HepG2 (cell line): ENCODE data around the gene TRAF4. TPM values are rescaled to one million over a fixed set of nuclear protein-coding genes. Genes with fewer than 3 reads are reported as not detected.

ENCODE experiments used
- CBFB ChIP-seq: sonication (generic); formaldehyde crosslinking; IDR thresholded peaks from 2 replicates; pipeline ENCODE4 v1.4.0; 2020; ENCODE audit warnings: missing genetic modification reagents
- CREB3 ChIP-seq: sonication (generic); formaldehyde crosslinking; IDR thresholded peaks from 2 replicates; pipeline ENCODE4 v1.5.0; 2020; ENCODE audit warnings: missing genetic modification reagents
- DNMT1 ChIP-seq: sonication (generic); formaldehyde crosslinking; IDR thresholded peaks from 2 replicates; pipeline ENCODE4 v1.5.1; 2020; ENCODE audit warnings: mild to moderate bottlenecking, missing genetic modification reagents
- JUNB ChIP-seq: sonication (generic); formaldehyde crosslinking; IDR thresholded peaks from 2 replicates; pipeline ENCODE4 v1.8.0; 2022; ENCODE audit warnings: missing genetic modification reagents, mild to moderate bottlenecking, borderline replicate concordance
- KAT2B ChIP-seq: fragments of 150-350 bp; IDR thresholded peaks from 2 replicates; pipeline ENCODE4 v1.6.1; 2014; ENCODE audit warnings: low read depth, low read length, borderline replicate concordance
- KAT7 ChIP-seq: IDR thresholded peaks from 2 replicates; pipeline ENCODE4 v1.6.1; 2018; ENCODE audit warnings: borderline replicate concordance, missing compliant biosample characterization
- PITX1 ChIP-seq: sonication (generic); formaldehyde crosslinking; IDR thresholded peaks from 2 replicates; pipeline ENCODE4 v1.5.1; 2020; ENCODE audit warnings: mild to moderate bottlenecking, missing genetic modification reagents
- RFX5 ChIP-seq: IDR thresholded peaks from 2 replicates; pipeline ENCODE4 v1.6.1; 2011; ENCODE audit warnings: low read depth, low read length, improper control_type of control experiment
- RORA ChIP-seq: sonication (generic); formaldehyde crosslinking; IDR thresholded peaks from 2 replicates; pipeline ENCODE4 v1.5.0; 2020; ENCODE audit warnings: mild to moderate bottlenecking, missing genetic modification reagents, moderate library complexity
- SIN3B ChIP-seq: fragments of 150-350 bp; IDR thresholded peaks from 2 replicates; pipeline ENCODE4 v1.6.1; 2014; ENCODE audit warnings: low read length
- U2AF1 ChIP-seq: fragments of 200-400 bp; formaldehyde crosslinking; optimal IDR thresholded peaks from 2 replicates; pipeline ENCODE3; 2017; ENCODE audit warnings: mild to moderate bottlenecking, low read depth, low read length
- ZNF674 ChIP-seq: sonication (generic); formaldehyde crosslinking; IDR thresholded peaks from 2 replicates; pipeline ENCODE4 v1.5.0; 2020; ENCODE audit warnings: low read depth, mild to moderate bottlenecking, missing genetic modification reagents
- polyA plus RNA-seq, 8 experiments: library from polyadenylated mRNA; depleted of rRNA in 3 of 8; stranded (reverse) in 7 of 8; unstranded in 1 of 8; fragments of >200 nt; fragmentation: Illumina TruSeq in 4 of 8; extraction: Trizol in 4 of 8; gene quantifications; 2 replicates each; pipeline versions ENCODE4 v1.2.1 to v1.2.3, GENCODE V29; 2011 to 2016; ENCODE audit warnings: low read depth in 4 of 8, missing spikeins in 1 of 8, mixed read lengths in 1 of 8; ENCODE audit not compliant: insufficient read depth in 1 of 8
- total RNA-seq, 5 experiments: library from RNA; depleted of rRNA; stranded (reverse); fragments of >200 nt; fragmentation: Illumina TruSeq; extraction: Trizol; gene quantifications; 2 replicates each; pipeline ENCODE4 v1.2.3, GENCODE V29; 2016; ENCODE audit warnings: low read depth in 1 of 5
- TF ChIP-seq, protein P1 (sequence below): sonication (generic); formaldehyde crosslinking; IDR thresholded peaks from 2 replicates; pipeline ENCODE4 v1.5.0; 2020; ENCODE audit warnings: missing genetic modification reagents
- TF ChIP-seq, protein P2 (sequence below), 2 experiments: fragments of 450-650 bp in 1 of 2; sonication (generic) in 1 of 2; formaldehyde crosslinking; IDR thresholded peaks; 2 replicates each; pipeline versions ENCODE4 v1.5.0 to v1.8.0; 2020 to 2022; ENCODE audit warnings: mild to moderate bottlenecking in 1 of 2, missing genetic modification reagents in 1 of 2
- TF ChIP-seq, protein P3 (sequence below): sonication (generic); formaldehyde crosslinking; IDR thresholded peaks from 2 replicates; pipeline ENCODE4 v1.9.0; 2021; ENCODE audit warnings: missing genetic modification reagents, borderline replicate concordance
- TF ChIP-seq, protein P4 (sequence below): sonication (generic); formaldehyde crosslinking; IDR thresholded peaks from 2 replicates; pipeline ENCODE4 v1.4.0; 2020; ENCODE audit warnings: missing genetic modification reagents, borderline replicate concordance
- TF ChIP-seq, protein P5 (sequence below): sonication (generic); IDR thresholded peaks from 2 replicates; pipeline ENCODE4 v1.6.1; 2016; ENCODE audit warnings: low read depth, borderline replicate concordance

TRAF4 gene
- total and polyA plus RNA-seq, 2 of the 13 experiments (the other 11 are each of a cell fraction or from before 2014, with no cell fraction given), result 86.0 to 89.9 TPM

DNA sequence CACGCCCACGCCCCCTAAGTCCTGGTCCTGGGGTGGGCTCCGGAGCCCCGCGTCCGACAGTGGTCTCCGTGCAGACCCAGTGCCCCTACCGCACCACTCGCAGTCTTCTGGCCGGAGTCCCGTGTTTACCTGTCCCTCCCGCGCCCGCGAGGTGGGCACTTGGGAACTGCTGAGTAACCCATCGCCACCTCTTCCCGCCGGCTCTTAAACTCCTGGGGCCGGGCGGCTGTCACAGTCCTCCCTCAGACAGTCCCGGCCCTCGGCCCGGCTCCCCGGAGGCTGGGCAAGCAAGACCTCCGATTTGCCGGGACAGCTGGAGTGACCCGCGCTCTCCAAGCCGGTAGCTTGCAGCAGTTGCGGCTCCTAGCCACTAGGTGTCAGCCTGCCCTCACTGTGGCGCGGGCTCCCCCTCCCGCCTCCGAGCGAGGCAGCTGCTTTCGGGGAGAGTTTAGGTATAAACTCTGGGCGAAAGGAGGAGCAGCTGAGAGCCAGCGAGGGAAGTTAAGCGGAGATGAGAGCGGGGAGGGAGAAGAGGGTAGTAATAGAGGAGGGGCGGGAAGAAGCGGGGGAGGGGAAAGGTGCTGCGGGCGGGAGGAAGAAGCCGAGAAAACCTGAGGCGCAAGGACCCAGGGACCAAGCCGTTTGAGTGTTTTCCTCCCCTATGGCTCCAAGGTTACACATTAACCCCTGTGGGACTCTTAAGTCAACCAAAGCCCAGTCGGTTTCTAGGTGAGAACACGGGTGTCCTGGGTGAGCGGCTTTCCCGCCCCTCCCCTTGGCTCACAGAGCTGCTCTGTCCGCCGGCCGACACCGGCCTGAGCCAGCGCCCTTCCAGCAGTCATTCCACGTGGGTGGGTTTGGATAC lies 17.0 kb upstream of the TRAF4 start (continued):
- TF ChIP-seq, protein P1, sequence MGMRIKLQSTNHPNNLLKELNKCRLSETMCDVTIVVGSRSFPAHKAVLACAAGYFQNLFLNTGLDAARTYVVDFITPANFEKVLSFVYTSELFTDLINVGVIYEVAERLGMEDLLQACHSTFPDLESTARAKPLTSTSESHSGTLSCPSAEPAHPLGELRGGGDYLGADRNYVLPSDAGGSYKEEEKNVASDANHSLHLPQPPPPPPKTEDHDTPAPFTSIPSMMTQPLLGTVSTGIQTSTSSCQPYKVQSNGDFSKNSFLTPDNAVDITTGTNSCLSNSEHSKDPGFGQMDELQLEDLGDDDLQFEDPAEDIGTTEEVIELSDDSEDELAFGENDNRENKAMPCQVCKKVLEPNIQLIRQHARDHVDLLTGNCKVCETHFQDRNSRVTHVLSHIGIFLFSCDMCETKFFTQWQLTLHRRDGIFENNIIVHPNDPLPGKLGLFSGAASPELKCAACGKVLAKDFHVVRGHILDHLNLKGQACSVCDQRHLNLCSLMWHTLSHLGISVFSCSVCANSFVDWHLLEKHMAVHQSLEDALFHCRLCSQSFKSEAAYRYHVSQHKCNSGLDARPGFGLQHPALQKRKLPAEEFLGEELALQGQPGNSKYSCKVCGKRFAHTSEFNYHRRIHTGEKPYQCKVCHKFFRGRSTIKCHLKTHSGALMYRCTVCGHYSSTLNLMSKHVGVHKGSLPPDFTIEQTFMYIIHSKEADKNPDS, result no peak
- peak; percentile 72; the same call in 1 of the 2 replicates for TF ChIP-seq KAT7 (CRISPR knock-in tag)
- no peak for TF ChIP-seq DNMT1 (CRISPR knock-in tag)
- TF ChIP-seq ZNF674 (CRISPR knock-in tag), result 0 out of 2 replicates have a peak, but pooled peaks have one; percentile 14
- TF ChIP-seq CREB3 (CRISPR knock-in tag), result no peak
- TF ChIP-seq RORA, result no peak
- TF ChIP-seq, protein P2, sequence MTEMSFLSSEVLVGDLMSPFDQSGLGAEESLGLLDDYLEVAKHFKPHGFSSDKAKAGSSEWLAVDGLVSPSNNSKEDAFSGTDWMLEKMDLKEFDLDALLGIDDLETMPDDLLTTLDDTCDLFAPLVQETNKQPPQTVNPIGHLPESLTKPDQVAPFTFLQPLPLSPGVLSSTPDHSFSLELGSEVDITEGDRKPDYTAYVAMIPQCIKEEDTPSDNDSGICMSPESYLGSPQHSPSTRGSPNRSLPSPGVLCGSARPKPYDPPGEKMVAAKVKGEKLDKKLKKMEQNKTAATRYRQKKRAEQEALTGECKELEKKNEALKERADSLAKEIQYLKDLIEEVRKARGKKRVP (CRISPR knock-in tag; IDR thresholded peaks at IDR 0.05), result no peak
- no peak for TF ChIP-seq KAT2B
- no peak for TF ChIP-seq U2AF1
- TF ChIP-seq, protein P3, sequence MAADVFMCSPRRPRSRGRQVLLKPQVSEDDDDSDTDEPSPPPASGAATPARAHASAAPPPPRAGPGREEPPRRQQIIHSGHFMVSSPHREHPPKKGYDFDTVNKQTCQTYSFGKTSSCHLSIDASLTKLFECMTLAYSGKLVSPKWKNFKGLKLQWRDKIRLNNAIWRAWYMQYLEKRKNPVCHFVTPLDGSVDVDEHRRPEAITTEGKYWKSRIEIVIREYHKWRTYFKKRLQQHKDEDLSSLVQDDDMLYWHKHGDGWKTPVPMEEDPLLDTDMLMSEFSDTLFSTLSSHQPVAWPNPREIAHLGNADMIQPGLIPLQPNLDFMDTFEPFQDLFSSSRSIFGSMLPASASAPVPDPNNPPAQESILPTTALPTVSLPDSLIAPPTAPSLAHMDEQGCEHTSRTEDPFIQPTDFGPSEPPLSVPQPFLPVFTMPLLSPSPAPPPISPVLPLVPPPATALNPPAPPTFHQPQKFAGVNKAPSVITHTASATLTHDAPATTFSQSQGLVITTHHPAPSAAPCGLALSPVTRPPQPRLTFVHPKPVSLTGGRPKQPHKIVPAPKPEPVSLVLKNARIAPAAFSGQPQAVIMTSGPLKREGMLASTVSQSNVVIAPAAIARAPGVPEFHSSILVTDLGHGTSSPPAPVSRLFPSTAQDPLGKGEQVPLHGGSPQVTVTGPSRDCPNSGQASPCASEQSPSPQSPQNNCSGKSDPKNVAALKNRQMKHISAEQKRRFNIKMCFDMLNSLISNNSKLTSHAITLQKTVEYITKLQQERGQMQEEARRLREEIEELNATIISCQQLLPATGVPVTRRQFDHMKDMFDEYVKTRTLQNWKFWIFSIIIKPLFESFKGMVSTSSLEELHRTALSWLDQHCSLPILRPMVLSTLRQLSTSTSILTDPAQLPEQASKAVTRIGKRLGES (CRISPR knock-in tag), result no peak
- TF ChIP-seq CBFB (CRISPR knock-in tag), result peak; percentile 77; the same call in 1 of the 2 replicates
- TF ChIP-seq PITX1, result no peak; the same call in 1 of the 2 replicates
- TF ChIP-seq, protein P4, sequence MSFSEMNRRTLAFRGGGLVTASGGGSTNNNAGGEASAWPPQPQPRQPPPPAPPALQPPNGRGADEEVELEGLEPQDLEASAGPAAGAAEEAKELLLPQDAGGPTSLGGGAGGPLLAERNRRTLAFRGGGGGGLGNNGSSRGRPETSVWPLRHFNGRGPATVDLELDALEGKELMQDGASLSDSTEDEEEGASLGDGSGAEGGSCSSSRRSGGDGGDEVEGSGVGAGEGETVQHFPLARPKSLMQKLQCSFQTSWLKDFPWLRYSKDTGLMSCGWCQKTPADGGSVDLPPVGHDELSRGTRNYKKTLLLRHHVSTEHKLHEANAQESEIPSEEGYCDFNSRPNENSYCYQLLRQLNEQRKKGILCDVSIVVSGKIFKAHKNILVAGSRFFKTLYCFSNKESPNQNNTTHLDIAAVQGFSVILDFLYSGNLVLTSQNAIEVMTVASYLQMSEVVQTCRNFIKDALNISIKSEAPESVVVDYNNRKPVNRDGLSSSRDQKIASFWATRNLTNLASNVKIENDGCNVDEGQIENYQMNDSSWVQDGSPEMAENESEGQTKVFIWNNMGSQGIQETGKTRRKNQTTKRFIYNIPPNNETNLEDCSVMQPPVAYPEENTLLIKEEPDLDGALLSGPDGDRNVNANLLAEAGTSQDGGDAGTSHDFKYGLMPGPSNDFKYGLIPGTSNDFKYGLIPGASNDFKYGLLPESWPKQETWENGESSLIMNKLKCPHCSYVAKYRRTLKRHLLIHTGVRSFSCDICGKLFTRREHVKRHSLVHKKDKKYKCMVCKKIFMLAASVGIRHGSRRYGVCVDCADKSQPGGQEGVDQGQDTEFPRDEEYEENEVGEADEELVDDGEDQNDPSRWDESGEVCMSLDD (CRISPR knock-in tag), result no peak
- TF ChIP-seq, protein P5, sequence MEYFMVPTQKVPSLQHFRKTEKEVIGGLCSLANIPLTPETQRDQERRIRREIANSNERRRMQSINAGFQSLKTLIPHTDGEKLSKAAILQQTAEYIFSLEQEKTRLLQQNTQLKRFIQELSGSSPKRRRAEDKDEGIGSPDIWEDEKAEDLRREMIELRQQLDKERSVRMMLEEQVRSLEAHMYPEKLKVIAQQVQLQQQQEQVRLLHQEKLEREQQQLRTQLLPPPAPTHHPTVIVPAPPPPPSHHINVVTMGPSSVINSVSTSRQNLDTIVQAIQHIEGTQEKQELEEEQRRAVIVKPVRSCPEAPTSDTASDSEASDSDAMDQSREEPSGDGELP, result peak; percentile 83
- no peak for TF ChIP-seq RFX5
- no peak for TF ChIP-seq JUNB
- peak; percentile 66; the same call in 1 of the 2 replicates for TF ChIP-seq SIN3B
